Fibroblast of villous mesenchyme (primary cell): ENCODE data around the gene ATP1B4. TPM values are rescaled to one million over a fixed set of nuclear protein-coding genes. Genes with fewer than 3 reads are reported as not detected.

Experiments used
- DNase-seq: peaks from one replicate; pipeline ENCODE4 v3.0.0-alpha.2; 2010; ENCODE audit warnings: low read depth
- H3K4me3 ChIP-seq: 2 replicates; pipeline ENCODE4 v1.5.1; 2011; ENCODE audit warnings: low read depth, mild to moderate bottlenecking, low read length
- total RNA-seq: library from RNA; depleted of rRNA; stranded (reverse); fragments of >200 nt; gene quantifications from 2 replicates; pipeline ENCODE4 v1.2.3, GENCODE V29; 2012
- TF ChIP-seq, protein P1 (sequence below): IDR thresholded peaks from 2 replicates; pipeline ENCODE4 v1.5.1; 2012; ENCODE audit warnings: low read depth, mild to moderate bottlenecking, low read length; ENCODE audit not compliant: insufficient read depth

Gene ATP1B4
- total RNA-seq, 1 donor = not detected

DNA sequence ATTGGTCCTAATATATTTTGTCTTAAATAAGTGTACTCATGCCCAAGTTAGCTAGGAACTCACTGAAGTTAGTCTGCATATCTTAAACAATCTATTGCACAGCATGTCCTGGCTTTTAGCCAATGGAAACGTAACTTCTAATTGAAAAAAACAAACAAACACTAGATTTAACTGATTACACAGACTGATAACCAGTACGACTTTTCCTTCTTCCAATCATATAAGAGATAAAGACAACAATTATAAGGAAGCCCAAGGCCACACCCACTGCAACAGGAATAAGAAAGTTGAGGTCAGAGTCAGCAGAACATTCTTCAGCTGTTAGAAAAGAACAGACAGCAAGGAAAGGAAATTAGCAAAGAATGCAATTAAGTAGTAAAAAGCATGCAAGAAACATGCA lies 66.4 kb downstream of the ATP1B4 start:
- no peak overlapping the region for H3K4me3 ChIP-seq
- TF ChIP-seq, protein P1, sequence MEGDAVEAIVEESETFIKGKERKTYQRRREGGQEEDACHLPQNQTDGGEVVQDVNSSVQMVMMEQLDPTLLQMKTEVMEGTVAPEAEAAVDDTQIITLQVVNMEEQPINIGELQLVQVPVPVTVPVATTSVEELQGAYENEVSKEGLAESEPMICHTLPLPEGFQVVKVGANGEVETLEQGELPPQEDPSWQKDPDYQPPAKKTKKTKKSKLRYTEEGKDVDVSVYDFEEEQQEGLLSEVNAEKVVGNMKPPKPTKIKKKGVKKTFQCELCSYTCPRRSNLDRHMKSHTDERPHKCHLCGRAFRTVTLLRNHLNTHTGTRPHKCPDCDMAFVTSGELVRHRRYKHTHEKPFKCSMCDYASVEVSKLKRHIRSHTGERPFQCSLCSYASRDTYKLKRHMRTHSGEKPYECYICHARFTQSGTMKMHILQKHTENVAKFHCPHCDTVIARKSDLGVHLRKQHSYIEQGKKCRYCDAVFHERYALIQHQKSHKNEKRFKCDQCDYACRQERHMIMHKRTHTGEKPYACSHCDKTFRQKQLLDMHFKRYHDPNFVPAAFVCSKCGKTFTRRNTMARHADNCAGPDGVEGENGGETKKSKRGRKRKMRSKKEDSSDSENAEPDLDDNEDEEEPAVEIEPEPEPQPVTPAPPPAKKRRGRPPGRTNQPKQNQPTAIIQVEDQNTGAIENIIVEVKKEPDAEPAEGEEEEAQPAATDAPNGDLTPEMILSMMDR = no peak
- DNase-seq = peak; percentile 22

GRCh38 chrX:120429776-120430540 lies 68.1 kb downstream of the ATP1B4 start:
- TF ChIP-seq, protein P1 = no peak
- DNase-seq = no peak
- no peak overlapping the region for H3K4me3 ChIP-seq

Other genes starting within 250 kb of the ATP1B4 start
- gene RHOXF1, start 246.2 kb upstream of the ATP1B4 start, total RNA-seq = not detected in 2 replicates
- 0.32 TPM in 1 of 2 replicates, not detected in the other for gene RHOXF2, start 203.5 kb upstream of the ATP1B4 start, total RNA-seq
- gene ZBTB33, start 111.3 kb upstream of the ATP1B4 start, total RNA-seq = 12.9 and 20.3 TPM in 2 replicates
- gene TMEM255A, start 50.6 kb upstream of the ATP1B4 start, total RNA-seq = under 0.01 TPM in 1 of 2 replicates, not detected in the other
- 129 and 153 TPM in 2 replicates for gene LAMP2, start 107.2 kb downstream of the ATP1B4 start, total RNA-seq
- gene CUL4B, start 198.9 kb downstream of the ATP1B4 start, total RNA-seq = 75.4 and 212 TPM in 2 replicates
- 37.4 and 47.1 TPM in 2 replicates for gene MCTS1, start 242.0 kb downstream of the ATP1B4 start, total RNA-seq